ENCODE data around the gene DOCK11. TPM values are rescaled to one million over a fixed set of nuclear protein-coding genes. Genes with fewer than 3 reads are reported as not detected.

Gene DOCK11
- total RNA-seq, 1 experiment from 2014 or later: 3.0 TPM

GRCh38 chrX:118632862-118633261 lies 137.2 kb downstream of the DOCK11 start:
- Histone ChIP-seq H3K79me2 (ENCODE audit: low read length) (no peaks in the 10 kb centered on the region), H3K9ac (ENCODE audit: low read length) (no peak overlapping the region), H3F3A (ENCODE audit: low read length, unreplicated experiment) (no peaks in the 10 kb centered on the region), H2AFZ (ENCODE audit: low read length) (no peak overlapping the region), H3K9me2 (replicated peaks; ENCODE audit: low read length) (no peaks in the 10 kb centered on the region), H4K20me1 (ENCODE audit: low read length) (no peaks in the 10 kb centered on the region), H3K27me3 (ENCODE audit: low read length) (no peaks in the 10 kb centered on the region), H3K4me3 (ENCODE audit: low read length) (no peak overlapping the region), H3K36me3 (ENCODE audit: low read depth, low read length) (no peaks in the 10 kb centered on the region), H3K4me1 (ENCODE audit: insufficient read depth, low read length) (no peaks in the 10 kb centered on the region), H3K9me3 (ENCODE audit: low read length) (no peaks in the 10 kb centered on the region), H3K4me2 (ENCODE audit: low read length) (no peak overlapping the region), H3K27ac (ENCODE audit: low read length) (no peak overlapping the region)
- ATAC-seq (no peak), DNase-seq (no peak)
- intact Hi-C loops (cut with micrococcal nuclease): no loop called here
- ChIA-PET POLR2A (ENCODE audit: unreplicated experiment) (no interaction called here), CTCF (no interaction called here)
- no TSS peak for BruUV-seq (replicated peaks)
- no peak for TF ChIP-seq EZH2phosphoT487 (IDR thresholded peaks at IDR 0.05; ENCODE audit: borderline replicate concordance, low read length)
- no peak for TF ChIP-seq CTCF (conservative IDR thresholded peaks at IDR 0.05; ENCODE audit: low read depth, low read length)

GRCh38 chrX:118633530-118633929 lies 137.9 kb downstream of the DOCK11 start:
- Histone ChIP-seq H4K20me1 (ENCODE audit: low read length) (no peaks in the 10 kb centered on the region), H3K27ac (ENCODE audit: low read length) (no peak overlapping the region), H3K4me2 (ENCODE audit: low read length) (no peak overlapping the region), H3F3A (ENCODE audit: low read length, unreplicated experiment) (no peaks in the 10 kb centered on the region), H3K9me3 (ENCODE audit: low read length) (no peaks in the 10 kb centered on the region), H3K4me3 (ENCODE audit: low read length) (no peak overlapping the region), H3K9ac (ENCODE audit: low read length) (no peak overlapping the region), H3K4me1 (ENCODE audit: insufficient read depth, low read length) (no peaks in the 10 kb centered on the region), H3K9me2 (replicated peaks; ENCODE audit: low read length) (no peaks in the 10 kb centered on the region), H2AFZ (ENCODE audit: low read length) (no peak overlapping the region), H3K79me2 (ENCODE audit: low read length) (no peaks in the 10 kb centered on the region), H3K27me3 (ENCODE audit: low read length) (no peaks in the 10 kb centered on the region), H3K36me3 (ENCODE audit: low read depth, low read length) (no peaks in the 10 kb centered on the region)
- ATAC-seq (no peak), DNase-seq (no peak)
- TF ChIP-seq CTCF (conservative IDR thresholded peaks at IDR 0.05; ENCODE audit: low read depth, low read length) (no peak), EZH2 (IDR thresholded peaks at IDR 0.05; ENCODE audit: low read length, unreplicated experiment) (no peak), EZH2phosphoT487 (IDR thresholded peaks at IDR 0.05; ENCODE audit: borderline replicate concordance, low read length) (no peak)
- intact Hi-C loops (cut with micrococcal nuclease): no loop called here
- no TSS peak for BruUV-seq (replicated peaks)
- CTCF ChIA-PET: no interaction called here
- POLR2A ChIA-PET (ENCODE audit: unreplicated experiment): no interaction called here

- Histone ChIP-seq H3K4me2 (ENCODE audit: low read length) (no peak overlapping the region), H3K4me3 (ENCODE audit: low read length) (no peak overlapping the region), H3F3A (ENCODE audit: low read length, unreplicated experiment) (no peaks in the 10 kb centered on the region), H3K9ac (ENCODE audit: low read length) (no peak overlapping the region), H3K36me3 (ENCODE audit: low read depth, low read length) (no peaks in the 10 kb centered on the region), H3K27ac (ENCODE audit: low read length) (no peak overlapping the region), H2AFZ (ENCODE audit: low read length) (no peak overlapping the region), H4K20me1 (ENCODE audit: low read length) (no peaks in the 10 kb centered on the region), H3K27me3 (ENCODE audit: low read length) (no peaks in the 10 kb centered on the region), H3K4me1 (ENCODE audit: insufficient read depth, low read length) (no peaks in the 10 kb centered on the region), H3K9me3 (ENCODE audit: low read length) (no peaks in the 10 kb centered on the region), H3K79me2 (ENCODE audit: low read length) (no peaks in the 10 kb centered on the region), H3K9me2 (replicated peaks; ENCODE audit: low read length) (no peaks in the 10 kb centered on the region)
- intact Hi-C loops (cut with micrococcal nuclease): no loop called here
- ATAC-seq (no peak), DNase-seq (no peak)
- ChIA-PET POLR2A (ENCODE audit: unreplicated experiment) (no interaction called here), CTCF (interaction anchor here (0.5 kb wide), 1 partner anchor 213 kb away, joined by 4 read pairs; no protein-coding TSS in a partner anchor)
- TF ChIP-seq CTCF (conservative IDR thresholded peaks at IDR 0.05; ENCODE audit: low read depth, low read length): no peak
- no peak for TF ChIP-seq EZH2phosphoT487 (IDR thresholded peaks at IDR 0.05; ENCODE audit: borderline replicate concordance, low read length)
- no peak for TF ChIP-seq EZH2 (IDR thresholded peaks at IDR 0.05; ENCODE audit: low read length, unreplicated experiment)
- no TSS peak for BruUV-seq (replicated peaks)
Observed at GRCh38 chrX:118634336-118634735, 138.7 kb downstream of the DOCK11 start.
